ENCODE measurements around the gene C1orf53. TPM values are rescaled to one million over a fixed set of nuclear protein-coding genes. Genes with fewer than 3 reads are reported as not detected.

Gene C1orf53
- total and polyA plus RNA-seq, 2 of the 13 experiments (the other 11 are each of a cell fraction or from before 2014, with no cell fraction given): 5.8 to 10.1 TPM

- TF ChIP-seq THYN1 (CRISPR knock-in tag; IDR thresholded peaks at IDR 0.05; ENCODE audit: borderline replicate concordance, low read depth) (0 out of 2 replicates have a peak, but pooled peaks have one; percentile 47), STAT6 (CRISPR knock-in tag; IDR thresholded peaks at IDR 0.05; ENCODE audit: borderline replicate concordance) (no peak), KDM1A (CRISPR knock-in tag; IDR thresholded peaks at IDR 0.05) (no peak), TFAP4 (IDR thresholded peaks at IDR 0.05; ENCODE audit: borderline replicate concordance, low read depth) (peak; percentile 25; the same call in 1 of the 2 replicates), JUNB (CRISPR knock-in tag; IDR thresholded peaks at IDR 0.05; ENCODE audit: borderline replicate concordance) (no peak), RELA (CRISPR knock-in tag; IDR thresholded peaks at IDR 0.05) (no peak), ZNF101 (CRISPR knock-in tag; IDR thresholded peaks at IDR 0.05; ENCODE audit: borderline replicate concordance, low read depth) (no peak), PATZ1 (CRISPR knock-in tag; IDR thresholded peaks at IDR 0.05) (peak; percentile 55; the same call in 1 of the 2 replicates), RBFOX2 (IDR thresholded peaks at IDR 0.05; ENCODE audit: low read depth, low read length) (peak; percentile 97), PLRG1 (conservative IDR thresholded peaks at IDR 0.05) (no peak), ZNF672 (CRISPR knock-in tag; IDR thresholded peaks at IDR 0.05) (no peak), ZNF616 (CRISPR knock-in tag; IDR thresholded peaks at IDR 0.05; ENCODE audit: low read depth) (peak; percentile 89), GTF2F1 (IDR thresholded peaks at IDR 0.05; ENCODE audit: low read length) (no peak), U2AF1 (optimal IDR thresholded peaks at IDR 0.05; ENCODE audit: low read depth, low read length) (no peak), PCBP2 (optimal IDR thresholded peaks at IDR 0.05; ENCODE audit: low read depth, low read length, poor library complexity, severe bottlenecking) (no peak), HOXA5 (CRISPR knock-in tag; IDR thresholded peaks at IDR 0.05) (peak; percentile 85), CAMTA2 (CRISPR knock-in tag; IDR thresholded peaks at IDR 0.05; ENCODE audit: borderline replicate concordance) (0 out of 2 replicates have a peak, but pooled peaks have one; percentile 35), ZNF136 (CRISPR knock-in tag; IDR thresholded peaks at IDR 0.05; ENCODE audit: low read depth) (no peak), TBX3 (IDR thresholded peaks at IDR 0.05; ENCODE audit: borderline replicate concordance) (no peak), ESRRA (CRISPR knock-in tag; IDR thresholded peaks at IDR 0.05; ENCODE audit: low read depth) (no peak; the same call in none of the 2 replicates), FOXA1 (IDR thresholded peaks at IDR 0.05) (no peak), FOXA1 (CRISPR knock-in tag; IDR thresholded peaks at IDR 0.05) (no peak), DNMT3B (CRISPR knock-in tag; conservative IDR thresholded peaks at IDR 0.05) (no peak), ZNF776 (CRISPR knock-in tag; IDR thresholded peaks at IDR 0.05) (peak; percentile 95)
- TF ChIP-seq, protein P1, sequence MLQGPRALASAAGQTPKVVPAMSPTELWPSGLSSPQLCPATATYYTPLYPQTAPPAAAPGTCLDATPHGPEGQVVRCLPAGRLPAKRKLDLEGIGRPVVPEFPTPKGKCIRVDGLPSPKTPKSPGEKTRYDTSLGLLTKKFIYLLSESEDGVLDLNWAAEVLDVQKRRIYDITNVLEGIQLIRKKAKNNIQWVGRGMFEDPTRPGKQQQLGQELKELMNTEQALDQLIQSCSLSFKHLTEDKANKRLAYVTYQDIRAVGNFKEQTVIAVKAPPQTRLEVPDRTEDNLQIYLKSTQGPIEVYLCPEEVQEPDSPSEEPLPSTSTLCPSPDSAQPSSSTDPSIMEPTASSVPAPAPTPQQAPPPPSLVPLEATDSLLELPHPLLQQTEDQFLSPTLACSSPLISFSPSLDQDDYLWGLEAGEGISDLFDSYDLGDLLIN (CRISPR knock-in tag; IDR thresholded peaks at IDR 0.05; ENCODE audit: borderline replicate concordance): 0 out of 2 replicates have a peak, but pooled peaks have one; percentile 17
These were observed at the start of gene C1orf53 (continued) for GRCh38 chr1:197902454-197903195.

Measured in HepG2 (cell line).